Stimulated activated CD4-positive, alpha-beta T cell treated with anti-CD3 and anti-CD28 coated beads, Interleukin-1b, Interleukin-23, amount 100 ng/mL, for 4 hours (primary cell): ENCODE data around the gene IPO9.

ENCODE experiments used
- DNase-seq, 2 donors: peaks; one replicate each; pipeline ENCODE4 v3.0.0-alpha.2; 2020; ENCODE audit warnings: low read depth in 2 of 2

The IPO9 gene

GRCh38 chr1:201828820-201829774 lies at the start of gene IPO9:
TSS of gene IPO9 (plus strand) at chr1:201829157. CDS start at chr1:201829210, 53 bp downstream.
- DNase-seq, result peak; percentile 94

GRCh38 chr1:201779351-201779880 lies 49.5 kb upstream of the IPO9 start:
- DNase-seq, result no peak

GRCh38 chr1:201780952-201781351 lies 48.0 kb upstream of the IPO9 start:
- DNase-seq, result no peak

- no peak for DNase-seq
Observed at GRCh38 chr1:201781437-201781836, 47.5 kb upstream of the IPO9 start.

- DNase-seq, result no peak
Observed at GRCh38 chr1:201782353-201782752, 46.6 kb upstream of the IPO9 start.

GRCh38 chr1:201783058-201783457 lies 45.9 kb upstream of the IPO9 start:
- no peak for DNase-seq

GRCh38 chr1:201783572-201783971 lies 45.4 kb upstream of the IPO9 start:
- DNase-seq, result no peak

- DNase-seq, result no peak
Observed at GRCh38 chr1:201785291-201785690, 43.7 kb upstream of the IPO9 start.

GRCh38 chr1:201786824-201787223 lies 42.1 kb upstream of the IPO9 start:
- no peak for DNase-seq

GRCh38 chr1:201788296-201788695 lies 40.7 kb upstream of the IPO9 start:
- no peak for DNase-seq

- no peak for DNase-seq
Observed at GRCh38 chr1:201789245-201789644, 39.7 kb upstream of the IPO9 start.

GRCh38 chr1:201790261-201790660 lies 38.7 kb upstream of the IPO9 start:
- DNase-seq, result no peak

GRCh38 chr1:201791051-201791778 lies 37.7 kb upstream of the IPO9 start:
- DNase-seq, result no peak

GRCh38 chr1:201791779-201792173 lies 37.2 kb upstream of the IPO9 start:
- DNase-seq, result no peak

- DNase-seq, result peak; percentile 8 to 31
Observed at GRCh38 chr1:201792534-201793305, 36.2 kb upstream of the IPO9 start.

GRCh38 chr1:201793306-201793925 lies 35.5 kb upstream of the IPO9 start:
- no peak for DNase-seq

GRCh38 chr1:201795066-201795465 lies 33.9 kb upstream of the IPO9 start:
- no peak for DNase-seq

GRCh38 chr1:201800246-201800645 lies 28.7 kb upstream of the IPO9 start:
- DNase-seq, result no peak

GRCh38 chr1:201806801-201807200 lies 22.2 kb upstream of the IPO9 start:
- DNase-seq, result no peak

- DNase-seq, result no peak
Observed at GRCh38 chr1:201807958-201808632, 20.9 kb upstream of the IPO9 start.

GRCh38 chr1:201808633-201808990 lies 20.3 kb upstream of the IPO9 start:
- DNase-seq, result no peak
